Activated CD8-positive, alpha-beta memory T cell treated with anti-CD3 and anti-CD28 coated beads for 4 hours (primary cell): Measurements from ENCODE around the gene RNASEH1.

Experiments
- DNase-seq, 2 donors: peaks; one replicate each; pipeline ENCODE4 v3.0.0-alpha.2; 2020; ENCODE audit warnings: low read depth in 2 of 2

RNASEH1 gene

GRCh38 chr2:3557639-3558204, 411 bp downstream of the RNASEH1 start:
- DNase-seq = no peak

- DNase-seq = no peak
Measured at GRCh38 chr2:3553946-3554345, 4.2 kb downstream of the RNASEH1 start.

- DNase-seq = no peak
Measured at GRCh38 chr2:3547915-3548314, 10.2 kb downstream of the RNASEH1 start.

- DNase-seq = no peak
Measured at GRCh38 chr2:3545788-3546478, 12.2 kb downstream of the RNASEH1 start.

GRCh38 chr2:3543023-3543683, 15.0 kb downstream of the RNASEH1 start:
- no peak for DNase-seq

GRCh38 chr2:3542107-3542506, 16.0 kb downstream of the RNASEH1 start:
- no peak for DNase-seq

- no peak for DNase-seq
Measured at GRCh38 chr2:3539836-3540235, 18.3 kb downstream of the RNASEH1 start.

- no peak for DNase-seq
Measured at GRCh38 chr2:3536682-3537632, 21.2 kb downstream of the RNASEH1 start.

GRCh38 chr2:3535794-3536681, 22.1 kb downstream of the RNASEH1 start:
- DNase-seq = no peak

- no peak for DNase-seq
Measured at GRCh38 chr2:3535467-3535793, 22.7 kb downstream of the RNASEH1 start.

GRCh38 chr2:3534251-3534814, 23.8 kb downstream of the RNASEH1 start:
- DNase-seq = no peak

GRCh38 chr2:3533836-3534235, 24.3 kb downstream of the RNASEH1 start:
- no peak for DNase-seq

GRCh38 chr2:3532941-3533340, 25.2 kb downstream of the RNASEH1 start:
- no peak for DNase-seq

GRCh38 chr2:3529316-3530025, 28.7 kb downstream of the RNASEH1 start:
- no peak for DNase-seq

GRCh38 chr2:3527886-3528785, 30.0 kb downstream of the RNASEH1 start:
- no peak for DNase-seq

- DNase-seq = no peak
Measured at GRCh38 chr2:3526871-3527270, 31.3 kb downstream of the RNASEH1 start.

GRCh38 chr2:3523551-3524041, 34.5 kb downstream of the RNASEH1 start:
- DNase-seq = no peak

- no peak for DNase-seq
Measured at GRCh38 chr2:3522961-3523421, 35.1 kb downstream of the RNASEH1 start.

- DNase-seq = no peak
Measured at GRCh38 chr2:3520591-3520990, 37.5 kb downstream of the RNASEH1 start.
